ENCODE data around the gene TOR3A. TPM values are rescaled to one million over a fixed set of nuclear protein-coding genes. Genes with fewer than 3 reads are reported as not detected.

Gene TOR3A
- total and polyA plus RNA-seq, 2 of the 8 experiments (the other 6 are each of a cell fraction or from before 2014, with no cell fraction given): 15.3 to 21.4 TPM

DNA sequence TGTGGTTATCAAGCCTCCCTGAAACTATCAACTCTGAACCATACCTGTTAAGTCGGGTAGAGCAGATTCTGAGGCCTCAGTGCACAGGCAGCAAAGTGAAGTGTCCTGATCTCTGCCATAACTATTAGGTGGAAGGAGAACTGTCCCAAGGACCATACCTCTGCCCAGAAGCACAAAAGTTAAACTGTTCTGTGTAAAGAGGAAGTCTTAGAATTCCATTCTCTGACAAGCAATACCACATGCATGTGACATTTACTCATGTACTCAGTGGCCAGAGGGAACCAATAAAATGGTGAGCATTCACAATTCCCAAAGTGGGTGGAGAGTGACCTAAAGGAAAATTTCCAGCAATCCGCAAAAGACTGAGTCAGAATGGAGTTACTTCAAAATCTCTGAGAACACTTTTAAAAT lies 61.0 kb downstream of the TOR3A start:
- Histone ChIP-seq H3K4me3 (ENCODE audit: extremely low read depth in 1 of 4, insufficient read depth in 2 of 4, low read depth in 3 of 4, low read length in 4 of 4) (no peak overlapping the region), H4K91ac (replicated peaks; ENCODE audit: insufficient read length, low read length) (no peak overlapping the region), H3K56ac (replicated peaks; ENCODE audit: insufficient read length, low read depth, low read length) (no peak overlapping the region), H3K4me1 (replicated peaks in 1 of 4; ENCODE audit: control insufficient read depth in 3 of 4, insufficient read depth in 4 of 4, low read length in 3 of 4) (peaks cover 0 to 4% (median 0%) of the 10 kb centered on the region in 4 experiments; a peak in 1 of 7 replicates), H4K5ac (ENCODE audit: insufficient read length, low read depth, low read length) (no peak overlapping the region), H3K18ac (ENCODE audit: extremely low read depth, low read length) (no peak overlapping the region), H2AK5ac (ENCODE audit: low read depth, low read length) (no peak overlapping the region), H2AFZ (ENCODE audit: low read length) (no peak overlapping the region), H3K23me2 (ENCODE audit: low read depth, low read length) (no peaks in the 10 kb centered on the region), H2BK120ac (replicated peaks; ENCODE audit: low read depth, low read length) (no peak overlapping the region), H3K36me3 (ENCODE audit: control insufficient read depth in 2 of 4, insufficient read depth in 4 of 4, low read length in 3 of 4) (peaks cover 0 to 2% (median 0%) of the 10 kb centered on the region in 4 experiments; a peak in 2 of 8 replicates), H2BK15ac (ENCODE audit: low read length) (no peak overlapping the region), H3K9ac (replicated peaks in 1 of 4; ENCODE audit: extremely low read depth in 1 of 4, low read depth in 3 of 4, low read length in 3 of 4) (no peak overlapping the region), H3K9me3 (ENCODE audit: insufficient read depth in 2 of 2, low read depth in 1 of 2, low read length in 1 of 2) (peaks cover 7 to 17% of the 10 kb centered on the region in 2 experiments; a peak in 3 of 4 replicates), H4K20me1 (replicated peaks in 1 of 2; ENCODE audit: control insufficient read depth in 1 of 2, insufficient read depth in 2 of 2, low read length in 2 of 2) (no peaks in the 10 kb centered on the region), H3K27ac (ENCODE audit: low read depth, low read length) (no peak overlapping the region), H4K8ac (ENCODE audit: extremely low read depth, insufficient read depth, low read length) (no peak overlapping the region), H2BK20ac (ENCODE audit: low read length) (no peak overlapping the region), H3K14ac (ENCODE audit: insufficient read length) (no peak overlapping the region), H3K27me3 (replicated peaks in 1 of 4; ENCODE audit: control insufficient read depth in 3 of 4, extremely low read depth in 1 of 4, insufficient read depth in 3 of 4, low read length in 3 of 4) (no peaks in the 10 kb centered on the region), H3K79me1 (ENCODE audit: low read depth, low read length) (no peaks in the 10 kb centered on the region), H3K4me2 (ENCODE audit: insufficient read depth in 1 of 2, low read depth in 2 of 2, low read length in 2 of 2) (no peak overlapping the region), H2BK12ac (ENCODE audit: low read depth, low read length) (no peak overlapping the region), H3K23ac (ENCODE audit: insufficient read length) (no peak overlapping the region), H2BK5ac (ENCODE audit: low read depth, low read length) (no peak overlapping the region), H3K79me2 (ENCODE audit: control insufficient read depth in 1 of 2, insufficient read depth in 2 of 2, low read length in 2 of 2) (peaks cover 0 to 28% of the 10 kb centered on the region in 2 experiments; a peak in 1 of 4 replicates), H3K4ac (replicated peaks; ENCODE audit: insufficient read length, low read depth, low read length) (no peak overlapping the region)
- CTCF ChIA-PET (ENCODE audit: partially characterized antibody): no interaction called here
- WGBS, 2 experiments (ENCODE audit: extremely low coverage in 1 of 2, insufficient coverage in 1 of 2, insufficient read length in 1 of 2, insufficient replicate concordance in 2 of 2, low coverage in 1 of 2, low lambda C conversion rate in 2 of 2, missing lambda C conversion rate in 1 of 2): 90% methylated on average over 2 of the region's 2 CpGs; no CpG with 5 or more reads in 1 of the 2 experiments
- no peak for DNase-seq (ENCODE audit: low read depth in 1 of 2, low spot score in 2 of 2)
- POLR2A ChIA-PET (ENCODE audit: partially characterized antibody): no interaction called here
- no peak for FAIRE-seq
- TF ChIP-seq EGR1 (IDR thresholded peaks at IDR 0.05; ENCODE audit: borderline replicate concordance, low read depth, low read length) (no peak), HDAC6 (IDR thresholded peaks at IDR 0.05; ENCODE audit: low read depth, low read length) (no peak), EZH2 (IDR thresholded peaks at IDR 0.05; ENCODE audit: low read depth, low read length, severe bottlenecking) (no peak), SP2 (IDR thresholded peaks at IDR 0.05; ENCODE audit: low read length) (no peak), RXRA (IDR thresholded peaks at IDR 0.05; ENCODE audit: insufficient read depth, low read depth, low read length) (no peak), E2F6 (IDR thresholded peaks at IDR 0.05) (no peak), HDAC2 (IDR thresholded peaks at IDR 0.05; ENCODE audit: borderline replicate concordance in 1 of 2, low read depth in 2 of 2, low read length in 2 of 2) (no peak), FOSL1 (IDR thresholded peaks at IDR 0.05; ENCODE audit: insufficient read depth, low read depth, low read length) (no peak), CTBP2 (IDR thresholded peaks at IDR 0.05; ENCODE audit: borderline replicate concordance, insufficient read depth, insufficient read length, low read length) (no peak)
- TF ChIP-seq, protein P1, sequence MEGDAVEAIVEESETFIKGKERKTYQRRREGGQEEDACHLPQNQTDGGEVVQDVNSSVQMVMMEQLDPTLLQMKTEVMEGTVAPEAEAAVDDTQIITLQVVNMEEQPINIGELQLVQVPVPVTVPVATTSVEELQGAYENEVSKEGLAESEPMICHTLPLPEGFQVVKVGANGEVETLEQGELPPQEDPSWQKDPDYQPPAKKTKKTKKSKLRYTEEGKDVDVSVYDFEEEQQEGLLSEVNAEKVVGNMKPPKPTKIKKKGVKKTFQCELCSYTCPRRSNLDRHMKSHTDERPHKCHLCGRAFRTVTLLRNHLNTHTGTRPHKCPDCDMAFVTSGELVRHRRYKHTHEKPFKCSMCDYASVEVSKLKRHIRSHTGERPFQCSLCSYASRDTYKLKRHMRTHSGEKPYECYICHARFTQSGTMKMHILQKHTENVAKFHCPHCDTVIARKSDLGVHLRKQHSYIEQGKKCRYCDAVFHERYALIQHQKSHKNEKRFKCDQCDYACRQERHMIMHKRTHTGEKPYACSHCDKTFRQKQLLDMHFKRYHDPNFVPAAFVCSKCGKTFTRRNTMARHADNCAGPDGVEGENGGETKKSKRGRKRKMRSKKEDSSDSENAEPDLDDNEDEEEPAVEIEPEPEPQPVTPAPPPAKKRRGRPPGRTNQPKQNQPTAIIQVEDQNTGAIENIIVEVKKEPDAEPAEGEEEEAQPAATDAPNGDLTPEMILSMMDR (IDR thresholded peaks at IDR 0.05; ENCODE audit: control extremely low read depth in 1 of 3, insufficient read depth in 1 of 3, low read depth in 1 of 3, low read length in 3 of 3): no peak

Data from H1 (cell line).